RWPE1 (cell line): ENCODE measurements around the gene PCK1.

Experiments used
- CTCF ChIA-PET: fragments of 350-600 bp; sonication (Branson Sonifier 250); formaldehyde crosslinking; extraction: SDS; loops from one replicate; lab custom pipeline; 2021; lab: Yijun Ruan, JAX
- POLR2A ChIA-PET: fragments of 400-600 bp; formaldehyde crosslinking; extraction: SDS; loops from one replicate; lab custom pipeline; 2020; ENCODE audit warnings: antibody characterized with exemption; ENCODE audit not compliant: low non-redundant PET; lab: Yijun Ruan, JAX
- DNase-seq: peaks from one replicate; pipeline ENCODE4 v3.0.0; 2012; ENCODE audit warnings: low spot score
- H3K27ac ChIP-seq: fragments of 450-650 bp; 2 replicates; pipeline ENCODE4 v1.5.1; 2017
- TF ChIP-seq, protein P1 (sequence below): fragments of 450-650 bp; conservative IDR thresholded peaks from 2 replicates; pipeline ENCODE4 v1.5.1; 2017; ENCODE audit warnings: low read depth, mild to moderate bottlenecking

The PCK1 gene

DNA sequence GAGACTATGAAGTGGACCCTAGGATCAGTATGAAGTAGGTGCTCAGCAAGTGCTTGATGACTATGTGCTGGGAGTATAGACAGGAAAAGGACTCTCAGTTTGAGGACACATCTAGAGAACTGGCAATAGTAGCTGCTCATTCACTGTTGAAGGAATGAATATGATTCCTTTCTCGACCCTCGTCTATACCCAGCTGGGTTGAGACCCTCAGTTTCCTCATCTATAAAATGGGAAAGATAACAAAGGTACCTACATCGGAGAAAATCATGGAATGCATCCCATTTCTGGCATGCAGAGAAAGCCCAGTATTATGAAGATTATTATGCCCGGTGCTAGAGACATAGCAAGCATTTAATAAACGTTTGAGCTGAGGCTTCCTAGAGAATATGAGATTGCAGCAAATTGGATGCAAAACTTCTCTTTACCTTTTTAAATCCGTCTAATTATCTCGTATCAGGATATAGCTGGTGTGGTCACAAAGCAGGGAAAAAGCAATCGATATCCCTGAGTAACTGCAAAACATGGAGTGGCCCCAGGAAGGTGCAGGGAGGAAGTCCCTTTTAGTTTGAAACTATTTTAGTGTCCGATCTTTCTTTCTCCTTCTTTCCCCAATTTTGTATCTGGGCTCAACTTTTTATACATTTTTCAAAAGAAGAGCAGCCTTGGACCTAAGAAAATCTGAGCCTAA, 2.8 kb upstream of the PCK1 start:
- CTCF ChIA-PET = interaction anchor here (0.6 to 0.9 kb wide), 3 partner anchors 31 to 129 kb away, joined by 3 read pairs; no protein-coding TSS in a partner anchor
- POLR2A ChIA-PET = no interaction called here
- H3K27ac ChIP-seq = no peak overlapping the region
- DNase-seq = no peak
- TF ChIP-seq, protein P1, sequence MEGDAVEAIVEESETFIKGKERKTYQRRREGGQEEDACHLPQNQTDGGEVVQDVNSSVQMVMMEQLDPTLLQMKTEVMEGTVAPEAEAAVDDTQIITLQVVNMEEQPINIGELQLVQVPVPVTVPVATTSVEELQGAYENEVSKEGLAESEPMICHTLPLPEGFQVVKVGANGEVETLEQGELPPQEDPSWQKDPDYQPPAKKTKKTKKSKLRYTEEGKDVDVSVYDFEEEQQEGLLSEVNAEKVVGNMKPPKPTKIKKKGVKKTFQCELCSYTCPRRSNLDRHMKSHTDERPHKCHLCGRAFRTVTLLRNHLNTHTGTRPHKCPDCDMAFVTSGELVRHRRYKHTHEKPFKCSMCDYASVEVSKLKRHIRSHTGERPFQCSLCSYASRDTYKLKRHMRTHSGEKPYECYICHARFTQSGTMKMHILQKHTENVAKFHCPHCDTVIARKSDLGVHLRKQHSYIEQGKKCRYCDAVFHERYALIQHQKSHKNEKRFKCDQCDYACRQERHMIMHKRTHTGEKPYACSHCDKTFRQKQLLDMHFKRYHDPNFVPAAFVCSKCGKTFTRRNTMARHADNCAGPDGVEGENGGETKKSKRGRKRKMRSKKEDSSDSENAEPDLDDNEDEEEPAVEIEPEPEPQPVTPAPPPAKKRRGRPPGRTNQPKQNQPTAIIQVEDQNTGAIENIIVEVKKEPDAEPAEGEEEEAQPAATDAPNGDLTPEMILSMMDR = no peak

DNA sequence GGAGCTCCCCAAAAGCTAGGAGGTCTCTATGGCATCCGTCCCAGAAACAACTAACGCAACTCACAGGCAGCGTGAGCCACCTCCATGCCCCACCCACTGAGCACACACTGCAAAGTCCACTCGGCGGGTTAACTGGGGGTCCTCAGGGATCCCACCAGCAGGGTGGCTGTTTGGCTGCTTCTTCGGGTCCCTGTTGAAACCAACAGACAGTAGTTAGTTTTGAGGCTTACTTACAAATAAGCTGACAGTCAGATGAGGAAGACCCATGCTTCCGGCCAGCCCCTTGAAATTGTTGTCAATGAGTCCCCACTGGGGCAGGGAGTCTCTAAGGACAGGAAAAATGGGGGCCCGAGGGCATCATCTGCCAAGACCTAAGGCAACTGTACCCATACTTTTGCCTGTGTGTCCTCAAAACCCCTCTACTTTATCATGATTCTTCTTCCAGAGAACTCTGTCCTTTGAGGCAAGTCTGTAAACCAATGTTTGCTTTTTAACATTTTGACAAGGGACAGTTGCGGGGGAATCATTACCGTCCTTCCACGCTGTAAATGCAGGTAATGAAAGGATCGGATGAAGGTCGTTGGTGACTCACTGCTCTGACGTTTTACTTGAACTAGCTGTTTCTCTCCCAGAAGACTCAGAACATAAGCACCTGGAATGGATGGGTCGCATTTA, 2.2 kb upstream of the PCK1 start:
- TF ChIP-seq, protein P1 = no peak
- no peak overlapping the region for H3K27ac ChIP-seq
- DNase-seq = no peak
- ChIA-PET POLR2A (no interaction called here), CTCF (interaction anchor here (0.6 to 0.9 kb wide), 4 partner anchors 30 to 128 kb away, joined by 3 read pairs; no protein-coding TSS in a partner anchor)

GRCh38 chr20:57559289-57559634, 1.6 kb upstream of the PCK1 start:
- TF ChIP-seq, protein P1 = no peak
- no peak for DNase-seq
- POLR2A ChIA-PET = no interaction called here
- H3K27ac ChIP-seq = no peak overlapping the region
- CTCF ChIA-PET = interaction anchor here (0.6 kb wide), 1 partner anchor 32 kb away, joined by 3 read pairs; no protein-coding TSS in a partner anchor

DNA sequence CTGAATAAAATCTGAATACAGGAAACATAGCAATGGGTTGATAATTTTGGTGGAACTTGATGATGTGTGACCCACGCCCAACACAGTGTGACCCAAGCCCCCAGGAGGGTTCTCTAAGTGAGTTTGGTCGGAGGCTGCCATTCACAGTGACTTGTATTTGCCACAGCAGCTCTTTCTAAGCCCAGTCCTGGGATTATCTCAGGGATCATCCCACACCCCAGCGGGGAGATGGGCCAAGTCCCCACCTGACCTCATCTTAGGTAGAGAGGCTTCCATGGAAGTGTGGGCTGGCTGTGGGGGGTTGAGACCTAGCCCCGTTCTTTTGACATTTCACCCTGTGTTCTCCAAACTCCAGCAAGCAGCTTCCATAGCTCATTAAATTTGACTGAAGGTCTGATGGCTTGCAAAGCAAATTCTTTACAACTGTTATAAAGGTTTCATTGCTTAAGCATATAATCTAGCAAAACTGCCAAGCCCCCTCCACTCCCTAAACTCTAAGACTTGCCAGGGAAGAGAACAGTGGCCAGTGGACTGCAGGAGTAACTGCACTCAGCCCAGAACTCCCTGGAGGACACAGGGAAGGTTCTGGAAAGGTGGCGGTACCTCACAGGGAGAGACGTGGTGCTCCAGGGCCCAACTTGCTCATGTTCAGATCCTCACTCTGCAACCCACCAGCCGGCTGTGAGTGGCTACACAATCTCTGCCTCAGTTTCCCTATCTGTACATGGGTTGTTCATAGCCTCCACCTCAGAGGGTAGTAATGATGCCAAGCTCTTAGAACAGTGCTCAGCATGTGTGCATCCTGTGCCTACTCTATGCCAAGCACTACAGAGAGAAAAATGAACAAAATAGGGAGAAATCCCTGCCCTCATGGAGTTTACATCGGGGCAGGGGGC, 1.0 kb upstream of the PCK1 start:
- TF ChIP-seq, protein P1 = no peak
- ChIA-PET POLR2A (no interaction called here), CTCF (interaction anchor here (0.6 kb wide), 1 partner anchor 33 kb away, joined by 3 read pairs; no protein-coding TSS in a partner anchor)
- no peak overlapping the region for H3K27ac ChIP-seq
- DNase-seq = no peak

DNA sequence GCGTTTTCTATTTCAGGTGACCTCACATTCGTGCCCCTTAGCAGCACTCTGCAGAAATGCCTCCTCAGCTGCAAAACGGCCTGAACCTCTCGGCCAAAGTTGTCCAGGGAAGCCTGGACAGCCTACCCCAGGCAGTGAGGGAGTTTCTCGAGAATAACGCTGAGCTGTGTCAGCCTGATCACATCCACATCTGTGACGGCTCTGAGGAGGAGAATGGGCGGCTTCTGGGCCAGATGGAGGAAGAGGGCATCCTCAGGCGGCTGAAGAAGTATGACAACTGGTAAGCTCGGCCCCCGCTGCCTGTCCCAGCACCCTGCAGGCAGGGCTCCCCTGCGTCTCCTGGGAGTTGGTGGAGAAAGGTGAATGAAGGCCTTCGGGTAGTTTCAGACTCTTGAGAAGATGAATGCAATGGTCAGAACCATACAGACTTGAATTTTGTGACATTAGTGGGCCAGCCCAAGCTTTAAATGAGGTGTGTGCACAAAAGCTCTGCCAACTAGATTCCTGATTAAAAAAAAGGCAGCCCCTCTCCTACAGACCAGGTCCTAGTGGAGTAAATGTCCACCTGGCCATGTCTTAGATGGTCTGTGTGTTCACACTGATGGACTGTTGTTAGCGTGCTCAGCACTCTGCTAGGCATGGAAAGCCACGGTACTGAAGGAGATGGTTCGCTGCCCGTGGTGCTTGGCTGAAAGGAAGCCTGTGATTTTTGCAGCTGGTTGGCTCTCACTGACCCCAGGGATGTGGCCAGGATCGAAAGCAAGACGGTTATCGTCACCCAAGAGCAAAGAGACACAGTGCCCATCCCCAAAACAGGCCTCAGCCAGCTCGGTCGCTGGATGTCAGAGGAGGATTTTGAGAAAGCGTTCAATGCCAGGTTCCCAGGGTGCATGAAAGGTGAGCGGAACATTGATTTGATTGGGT, 708 bp downstream of the PCK1 start:
- no peak overlapping the region for H3K27ac ChIP-seq
- ChIA-PET POLR2A (no interaction called here), CTCF (interaction anchor here (0.6 to 0.9 kb wide), 3 partner anchors 17 to 31 kb away, joined by 3 to 6 read pairs (median 3); no protein-coding TSS in a partner anchor)
- TF ChIP-seq, protein P1 = no peak
- no peak for DNase-seq
